Measurements from ENCODE around the gene LIN9.

Gene LIN9, protein sequence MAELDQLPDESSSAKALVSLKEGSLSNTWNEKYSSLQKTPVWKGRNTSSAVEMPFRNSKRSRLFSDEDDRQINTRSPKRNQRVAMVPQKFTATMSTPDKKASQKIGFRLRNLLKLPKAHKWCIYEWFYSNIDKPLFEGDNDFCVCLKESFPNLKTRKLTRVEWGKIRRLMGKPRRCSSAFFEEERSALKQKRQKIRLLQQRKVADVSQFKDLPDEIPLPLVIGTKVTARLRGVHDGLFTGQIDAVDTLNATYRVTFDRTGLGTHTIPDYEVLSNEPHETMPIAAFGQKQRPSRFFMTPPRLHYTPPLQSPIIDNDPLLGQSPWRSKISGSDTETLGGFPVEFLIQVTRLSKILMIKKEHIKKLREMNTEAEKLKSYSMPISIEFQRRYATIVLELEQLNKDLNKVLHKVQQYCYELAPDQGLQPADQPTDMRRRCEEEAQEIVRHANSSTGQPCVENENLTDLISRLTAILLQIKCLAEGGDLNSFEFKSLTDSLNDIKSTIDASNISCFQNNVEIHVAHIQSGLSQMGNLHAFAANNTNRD
- total RNA-seq = 3.3 to 5.4 (median 3.8) reads per million in 3 donors

GRCh38 chr1:226308723-226309397 lies at the start of gene LIN9:
LIN9 (minus strand) TSS chr1:226309164; CDS start chr1:226309139, 25 bp downstream.
- peaks cover 11% of the 10 kb centered on the region for H3K4me1 ChIP-seq (ENCODE audit: control insufficient read depth, insufficient read depth, low read length, poor library complexity, severe bottlenecking)
- H3K36me3 ChIP-seq (ENCODE audit: control insufficient read depth, insufficient read depth, low read length) = no peaks in the 10 kb centered on the region
- DNase-seq = peak; percentile 77 to 86 (median 82)
- peak within 1 kb of the TSS; percentile 61 for H3K27ac ChIP-seq (ENCODE audit: insufficient read depth, low read length, poor library complexity, severe bottlenecking)
- no peaks in the 10 kb centered on the region for H3K27me3 ChIP-seq (replicated peaks; ENCODE audit: control insufficient read depth, insufficient read depth, low read length, poor library complexity, severe bottlenecking)
- H3K9me3 ChIP-seq (ENCODE audit: control insufficient read depth, low read length) = no peaks in the 10 kb centered on the region
- peak within 1 kb of the TSS; percentile 99 for H3K4me3 ChIP-seq (ENCODE audit: insufficient read depth, low read depth, low read length, poor library complexity, severe bottlenecking)

GRCh38 chr1:226357416-226357815 lies 48.5 kb upstream of the LIN9 start:
- Histone ChIP-seq H3K36me3 (ENCODE audit: control insufficient read depth, insufficient read depth, low read length) (peaks cover 37% of the 10 kb centered on the region), H3K27me3 (replicated peaks; ENCODE audit: control insufficient read depth, insufficient read depth, low read length, poor library complexity, severe bottlenecking) (no peaks in the 10 kb centered on the region), H3K4me1 (ENCODE audit: control insufficient read depth, insufficient read depth, low read length, poor library complexity, severe bottlenecking) (no peaks in the 10 kb centered on the region), H3K4me3 (ENCODE audit: insufficient read depth, low read depth, low read length, poor library complexity, severe bottlenecking) (no peak overlapping the region), H3K27ac (ENCODE audit: insufficient read depth, low read length, poor library complexity, severe bottlenecking) (no peak overlapping the region), H3K9me3 (ENCODE audit: control insufficient read depth, low read length) (no peaks in the 10 kb centered on the region)
- no peak for DNase-seq

- Histone ChIP-seq H3K36me3 (ENCODE audit: control insufficient read depth, insufficient read depth, low read length) (peaks cover 25% of the 10 kb centered on the region), H3K27me3 (replicated peaks; ENCODE audit: control insufficient read depth, insufficient read depth, low read length, poor library complexity, severe bottlenecking) (no peaks in the 10 kb centered on the region), H3K9me3 (ENCODE audit: control insufficient read depth, low read length) (no peaks in the 10 kb centered on the region), H3K4me1 (ENCODE audit: control insufficient read depth, insufficient read depth, low read length, poor library complexity, severe bottlenecking) (no peaks in the 10 kb centered on the region), H3K27ac (ENCODE audit: insufficient read depth, low read length, poor library complexity, severe bottlenecking) (no peak overlapping the region), H3K4me3 (ENCODE audit: insufficient read depth, low read depth, low read length, poor library complexity, severe bottlenecking) (no peak overlapping the region)
- no peak for DNase-seq
These were observed 46.9 kb upstream of the LIN9 start for GRCh38 chr1:226355669-226356551.

GRCh38 chr1:226355016-226355415 lies 46.1 kb upstream of the LIN9 start:
- no peak for DNase-seq
- H3K9me3 ChIP-seq (ENCODE audit: control insufficient read depth, low read length) = no peaks in the 10 kb centered on the region
- no peak overlapping the region for H3K4me3 ChIP-seq (ENCODE audit: insufficient read depth, low read depth, low read length, poor library complexity, severe bottlenecking)
- H3K27ac ChIP-seq (ENCODE audit: insufficient read depth, low read length, poor library complexity, severe bottlenecking) = no peak overlapping the region
- H3K27me3 ChIP-seq (replicated peaks; ENCODE audit: control insufficient read depth, insufficient read depth, low read length, poor library complexity, severe bottlenecking) = no peaks in the 10 kb centered on the region
- peaks cover 17% of the 10 kb centered on the region for H3K36me3 ChIP-seq (ENCODE audit: control insufficient read depth, insufficient read depth, low read length)
- no peaks in the 10 kb centered on the region for H3K4me1 ChIP-seq (ENCODE audit: control insufficient read depth, insufficient read depth, low read length, poor library complexity, severe bottlenecking)

- H3K4me3 ChIP-seq (ENCODE audit: insufficient read depth, low read depth, low read length, poor library complexity, severe bottlenecking) = no peak overlapping the region
- H3K27me3 ChIP-seq (replicated peaks; ENCODE audit: control insufficient read depth, insufficient read depth, low read length, poor library complexity, severe bottlenecking) = no peaks in the 10 kb centered on the region
- DNase-seq = no peak
- H3K9me3 ChIP-seq (ENCODE audit: control insufficient read depth, low read length) = no peaks in the 10 kb centered on the region
- peaks cover 11% of the 10 kb centered on the region for H3K36me3 ChIP-seq (ENCODE audit: control insufficient read depth, insufficient read depth, low read length)
- no peak overlapping the region for H3K27ac ChIP-seq (ENCODE audit: insufficient read depth, low read length, poor library complexity, severe bottlenecking)
- no peaks in the 10 kb centered on the region for H3K4me1 ChIP-seq (ENCODE audit: control insufficient read depth, insufficient read depth, low read length, poor library complexity, severe bottlenecking)
These were observed 44.9 kb upstream of the LIN9 start for GRCh38 chr1:226353698-226354525.

DNA sequence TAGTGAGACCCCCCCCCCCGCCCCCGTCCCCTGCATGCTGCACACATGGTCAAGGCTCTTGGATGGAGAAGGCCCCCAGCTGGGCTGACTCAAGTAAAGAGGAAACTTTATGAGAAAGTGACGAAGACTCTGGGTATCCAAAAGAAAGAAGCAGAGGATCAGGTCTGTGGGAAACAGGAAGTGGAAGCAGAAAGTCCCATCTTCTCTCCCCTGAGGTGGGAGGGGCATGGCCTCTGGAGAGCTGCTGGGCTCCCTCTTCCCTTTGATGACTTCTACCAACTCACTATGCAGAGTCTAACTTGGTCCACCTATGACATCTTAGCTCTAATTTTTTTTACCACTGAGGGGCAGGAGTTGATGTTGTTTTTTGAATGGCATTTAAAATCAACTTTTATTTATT lies 42.7 kb upstream of the LIN9 start:
- no peaks in the 10 kb centered on the region for H3K9me3 ChIP-seq (ENCODE audit: control insufficient read depth, low read length)
- no peak overlapping the region for H3K4me3 ChIP-seq (ENCODE audit: insufficient read depth, low read depth, low read length, poor library complexity, severe bottlenecking)
- no peak overlapping the region for H3K27ac ChIP-seq (ENCODE audit: insufficient read depth, low read length, poor library complexity, severe bottlenecking)
- no peaks in the 10 kb centered on the region for H3K4me1 ChIP-seq (ENCODE audit: control insufficient read depth, insufficient read depth, low read length, poor library complexity, severe bottlenecking)
- no peaks in the 10 kb centered on the region for H3K27me3 ChIP-seq (replicated peaks; ENCODE audit: control insufficient read depth, insufficient read depth, low read length, poor library complexity, severe bottlenecking)
- no peaks in the 10 kb centered on the region for H3K36me3 ChIP-seq (ENCODE audit: control insufficient read depth, insufficient read depth, low read length)
- no peak for DNase-seq

- no peak for DNase-seq
- no peaks in the 10 kb centered on the region for H3K9me3 ChIP-seq (ENCODE audit: control insufficient read depth, low read length)
- no peak overlapping the region for H3K27ac ChIP-seq (ENCODE audit: insufficient read depth, low read length, poor library complexity, severe bottlenecking)
- H3K36me3 ChIP-seq (ENCODE audit: control insufficient read depth, insufficient read depth, low read length) = no peaks in the 10 kb centered on the region
- no peaks in the 10 kb centered on the region for H3K27me3 ChIP-seq (replicated peaks; ENCODE audit: control insufficient read depth, insufficient read depth, low read length, poor library complexity, severe bottlenecking)
- no peak overlapping the region for H3K4me3 ChIP-seq (ENCODE audit: insufficient read depth, low read depth, low read length, poor library complexity, severe bottlenecking)
- H3K4me1 ChIP-seq (ENCODE audit: control insufficient read depth, insufficient read depth, low read length, poor library complexity, severe bottlenecking) = no peaks in the 10 kb centered on the region
These were observed 41.5 kb upstream of the LIN9 start for GRCh38 chr1:226350519-226350865.

DNA sequence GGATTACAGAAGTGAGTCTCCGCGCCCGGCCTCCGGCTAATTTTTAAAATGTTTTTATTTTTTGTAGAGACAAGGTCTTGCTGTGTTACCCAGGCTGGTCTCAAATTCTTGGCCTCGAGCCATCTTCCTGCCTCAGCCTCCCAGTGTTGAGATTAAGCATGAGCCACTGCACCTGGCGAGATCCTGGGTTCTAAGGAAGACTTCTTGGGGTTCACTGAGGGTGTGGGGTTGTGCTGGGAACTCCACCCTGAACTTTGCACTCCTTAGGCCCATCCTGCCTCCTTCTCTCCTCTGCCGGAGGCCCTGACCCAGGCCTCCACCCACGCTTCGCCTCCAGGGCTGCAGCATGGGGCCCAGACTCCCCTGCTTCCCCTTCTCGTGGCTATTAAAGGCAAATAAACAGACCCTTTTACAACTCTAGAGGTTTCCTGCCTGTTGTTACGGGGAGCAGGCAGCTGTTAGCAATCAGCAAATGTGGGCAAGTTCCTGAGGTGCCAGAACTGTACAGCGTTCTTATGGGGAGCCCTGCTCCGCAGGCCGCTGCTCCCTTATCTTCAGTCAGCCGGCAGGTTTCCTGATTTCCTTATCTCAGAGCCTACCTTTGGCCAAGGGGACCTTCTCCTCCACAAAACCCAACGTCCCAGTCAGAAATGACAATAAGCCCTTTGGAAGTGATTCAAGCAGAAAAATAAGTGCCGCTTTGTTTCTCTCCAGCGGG lies 41.0 kb upstream of the LIN9 start:
- H3K27ac ChIP-seq (ENCODE audit: insufficient read depth, low read length, poor library complexity, severe bottlenecking) = no peak overlapping the region
- DNase-seq = no peak
- H3K27me3 ChIP-seq (replicated peaks; ENCODE audit: control insufficient read depth, insufficient read depth, low read length, poor library complexity, severe bottlenecking) = no peaks in the 10 kb centered on the region
- no peaks in the 10 kb centered on the region for H3K9me3 ChIP-seq (ENCODE audit: control insufficient read depth, low read length)
- no peaks in the 10 kb centered on the region for H3K36me3 ChIP-seq (ENCODE audit: control insufficient read depth, insufficient read depth, low read length)
- H3K4me1 ChIP-seq (ENCODE audit: control insufficient read depth, insufficient read depth, low read length, poor library complexity, severe bottlenecking) = no peaks in the 10 kb centered on the region
- no peak overlapping the region for H3K4me3 ChIP-seq (ENCODE audit: insufficient read depth, low read depth, low read length, poor library complexity, severe bottlenecking)

- no peaks in the 10 kb centered on the region for H3K27me3 ChIP-seq (replicated peaks; ENCODE audit: control insufficient read depth, insufficient read depth, low read length, poor library complexity, severe bottlenecking)
- no peak overlapping the region for H3K4me3 ChIP-seq (ENCODE audit: insufficient read depth, low read depth, low read length, poor library complexity, severe bottlenecking)
- no peaks in the 10 kb centered on the region for H3K9me3 ChIP-seq (ENCODE audit: control insufficient read depth, low read length)
- no peak overlapping the region for H3K27ac ChIP-seq (ENCODE audit: insufficient read depth, low read length, poor library complexity, severe bottlenecking)
- H3K36me3 ChIP-seq (ENCODE audit: control insufficient read depth, insufficient read depth, low read length) = no peaks in the 10 kb centered on the region
- H3K4me1 ChIP-seq (ENCODE audit: control insufficient read depth, insufficient read depth, low read length, poor library complexity, severe bottlenecking) = no peaks in the 10 kb centered on the region
- DNase-seq = no peak
These were observed 40.1 kb upstream of the LIN9 start for GRCh38 chr1:226349081-226349480.

Data from effector memory CD4-positive, alpha-beta T cell (primary cell).